Stimulated activated naive CD8-positive, alpha-beta T cell treated with anti-CD3 and anti-CD28 coated beads, Interleukin-15, Interleukin-2, amounts not matched to agents 100 ng/mL and 50 ng/mL, for 24 hours (primary cell): ENCODE data around the gene ATP8B4.

ENCODE experiments used
- H3K27ac Mint-ChIP-seq: one replicate; pipeline ENCODE4 v1.8.0; 2021; ENCODE audit warnings: mild to moderate bottlenecking, mixed read lengths
- H3K27me3 Mint-ChIP-seq: one replicate; pipeline ENCODE4 v1.8.0; 2021; ENCODE audit warnings: mixed read lengths
- H3K36me3 Mint-ChIP-seq: one replicate; pipeline ENCODE4 v1.8.0; 2021; ENCODE audit warnings: low read depth, mixed read lengths
- H3K4me1 Mint-ChIP-seq: one replicate; pipeline ENCODE4 v1.8.0; 2021; ENCODE audit warnings: low read depth, mixed read lengths
- H3K4me3 Mint-ChIP-seq: one replicate; pipeline ENCODE4 v1.8.0; 2021; ENCODE audit warnings: mild to moderate bottlenecking, mixed read lengths
- H3K9me3 Mint-ChIP-seq: one replicate; pipeline ENCODE4 v1.8.0; 2021; ENCODE audit warnings: mixed read lengths

The ATP8B4 gene

DNA sequence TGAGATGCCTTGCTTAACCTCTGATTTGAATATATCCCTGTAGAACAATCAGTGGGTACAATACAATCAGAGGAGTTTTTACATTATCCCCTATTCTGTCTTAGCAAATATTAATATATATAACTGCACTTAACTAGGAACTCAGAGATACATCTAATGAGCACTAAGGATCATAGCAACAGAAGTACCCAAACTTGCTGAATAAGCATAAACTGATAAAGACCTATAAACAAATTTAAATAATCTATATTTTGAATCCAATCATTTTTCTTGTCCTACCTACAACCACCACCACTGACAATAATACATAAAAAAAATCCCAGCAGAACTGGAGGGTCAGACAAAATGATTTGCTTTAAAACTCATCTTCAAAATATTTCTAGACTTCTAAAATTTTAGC, 106.2 kb downstream of the ATP8B4 start:
- H3K27me3 Mint-ChIP-seq = peaks cover 3% of the 10 kb centered on the region
- no peak overlapping the region for H3K4me3 Mint-ChIP-seq
- H3K27ac Mint-ChIP-seq = no peak overlapping the region
- H3K9me3 Mint-ChIP-seq = no peaks in the 10 kb centered on the region
- H3K36me3 Mint-ChIP-seq = no peaks in the 10 kb centered on the region
- no peaks in the 10 kb centered on the region for H3K4me1 Mint-ChIP-seq

DNA sequence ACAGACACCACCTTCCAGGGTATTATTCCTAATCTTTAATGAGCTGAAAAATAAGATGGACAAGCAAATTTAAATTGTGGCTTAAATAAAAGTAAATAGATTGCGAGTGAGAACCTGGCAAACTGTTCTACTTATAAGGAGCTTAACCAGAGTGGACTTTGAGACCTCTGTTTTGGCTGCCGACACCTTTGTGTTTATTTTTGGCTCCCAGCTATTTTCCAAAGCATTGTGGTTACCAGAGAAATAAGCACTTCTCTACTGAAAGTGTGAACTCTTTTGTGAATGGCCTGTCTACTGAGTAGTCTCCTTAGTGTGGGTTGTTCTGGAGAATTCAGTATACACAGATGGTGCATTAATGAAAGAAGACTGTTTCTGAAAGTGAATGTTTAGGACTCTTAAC, 109.4 kb downstream of the ATP8B4 start:
- Mint-ChIP-seq H3K36me3 (no peaks in the 10 kb centered on the region), H3K9me3 (no peaks in the 10 kb centered on the region), H3K27ac (no peak overlapping the region), H3K4me3 (no peak overlapping the region), H3K27me3 (peaks cover under 1% of the 10 kb centered on the region), H3K4me1 (no peaks in the 10 kb centered on the region)

DNA sequence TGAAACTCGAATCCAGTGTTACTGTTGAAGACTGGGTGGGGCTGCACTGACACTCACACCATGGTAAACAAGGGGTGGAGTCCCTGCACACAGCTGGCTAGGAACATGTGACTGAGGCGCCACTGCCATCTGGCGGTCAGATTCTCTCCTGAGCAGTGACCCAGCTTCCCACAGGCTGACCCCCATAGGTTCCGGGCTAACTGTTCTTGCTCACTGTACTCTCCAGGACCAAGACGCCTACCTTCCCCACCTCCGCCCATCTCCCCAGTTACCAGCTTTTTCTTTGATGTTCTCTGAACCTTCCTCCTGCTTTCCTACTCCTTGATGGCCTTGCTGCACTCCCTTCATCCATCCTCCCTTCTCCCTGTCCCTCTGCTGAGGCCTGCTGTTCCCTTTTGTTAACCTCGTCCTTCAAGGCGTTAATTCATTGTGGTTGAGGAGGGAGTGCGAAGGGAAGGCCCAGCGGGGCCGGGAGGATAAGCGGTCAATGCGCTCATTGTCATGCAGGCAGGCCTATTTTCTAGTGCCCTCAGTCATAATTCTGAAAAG, 115.2 kb downstream of the ATP8B4 start:
- H3K36me3 Mint-ChIP-seq = no peaks in the 10 kb centered on the region
- no peaks in the 10 kb centered on the region for H3K9me3 Mint-ChIP-seq
- peaks cover 8% of the 10 kb centered on the region for H3K4me1 Mint-ChIP-seq
- no peak overlapping the region for H3K4me3 Mint-ChIP-seq
- peaks cover 11% of the 10 kb centered on the region for H3K27me3 Mint-ChIP-seq
- no peak overlapping the region for H3K27ac Mint-ChIP-seq

DNA sequence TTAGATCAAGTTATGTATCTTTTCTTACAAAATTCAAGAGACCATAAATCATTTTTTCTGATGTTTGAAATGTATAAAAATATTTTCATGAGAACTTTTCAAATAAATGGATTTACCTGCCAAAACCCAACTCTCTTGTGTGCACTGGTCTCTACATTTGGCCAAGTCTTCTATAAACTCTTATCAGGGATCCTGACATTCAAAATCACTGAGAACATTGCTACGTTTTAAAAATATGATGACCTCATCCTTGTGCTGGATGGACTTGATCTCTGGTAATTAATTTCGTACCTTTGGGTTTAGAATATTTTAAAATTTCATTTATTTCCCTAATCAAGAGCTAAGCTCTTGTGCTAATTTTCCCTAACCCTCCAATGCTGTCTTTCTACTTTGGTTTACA, 127.4 kb downstream of the ATP8B4 start:
- no peaks in the 10 kb centered on the region for H3K4me1 Mint-ChIP-seq
- no peak overlapping the region for H3K27ac Mint-ChIP-seq
- H3K27me3 Mint-ChIP-seq = no peaks in the 10 kb centered on the region
- H3K36me3 Mint-ChIP-seq = no peaks in the 10 kb centered on the region
- H3K4me3 Mint-ChIP-seq = no peak overlapping the region
- no peaks in the 10 kb centered on the region for H3K9me3 Mint-ChIP-seq

DNA sequence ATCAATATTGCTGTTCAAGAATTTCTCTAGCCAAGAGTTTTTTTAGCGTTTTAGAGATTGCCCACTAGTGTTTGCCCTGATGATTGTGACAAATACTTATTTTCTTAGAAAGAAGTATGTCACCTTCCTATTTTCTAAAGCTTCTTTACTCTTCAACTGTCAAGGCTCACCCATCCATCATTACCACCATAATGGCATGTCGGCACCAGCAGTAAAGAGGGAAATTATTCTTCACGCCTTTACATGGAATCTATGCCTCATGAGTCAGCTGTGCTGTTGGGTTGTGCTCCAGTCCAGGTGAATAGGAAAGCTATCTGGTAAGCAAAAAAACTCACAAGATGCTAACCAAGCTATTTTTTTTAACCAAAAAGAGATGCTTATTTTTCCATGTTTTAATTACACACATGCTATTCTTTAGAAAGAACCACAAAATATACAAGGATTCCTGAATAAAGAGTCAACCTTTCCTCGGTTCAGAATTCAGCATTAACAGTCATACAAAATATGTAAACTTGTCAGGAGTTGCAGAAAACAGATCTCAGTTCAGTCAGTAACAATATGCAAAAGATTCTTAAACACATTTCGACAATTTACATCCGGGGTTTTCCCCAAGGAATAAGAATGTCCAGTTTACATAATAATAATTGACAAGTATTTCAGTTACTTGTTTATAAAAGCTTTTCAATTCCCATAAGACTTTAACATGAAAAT, 128.0 kb downstream of the ATP8B4 start:
- Mint-ChIP-seq H3K27ac (no peak overlapping the region), H3K9me3 (no peaks in the 10 kb centered on the region), H3K4me3 (no peak overlapping the region), H3K36me3 (no peaks in the 10 kb centered on the region), H3K27me3 (no peaks in the 10 kb centered on the region), H3K4me1 (no peaks in the 10 kb centered on the region)

GRCh38 chr15:49989498-49989897, 129.5 kb downstream of the ATP8B4 start:
- Mint-ChIP-seq H3K4me1 (no peaks in the 10 kb centered on the region), H3K9me3 (no peaks in the 10 kb centered on the region), H3K27me3 (no peaks in the 10 kb centered on the region), H3K4me3 (no peak overlapping the region), H3K27ac (no peak overlapping the region), H3K36me3 (no peaks in the 10 kb centered on the region)

GRCh38 chr15:49988766-49989165, 130.3 kb downstream of the ATP8B4 start:
- Mint-ChIP-seq H3K27me3 (peaks cover under 1% of the 10 kb centered on the region), H3K27ac (no peak overlapping the region), H3K4me1 (no peaks in the 10 kb centered on the region), H3K9me3 (no peaks in the 10 kb centered on the region), H3K4me3 (no peak overlapping the region), H3K36me3 (no peaks in the 10 kb centered on the region)

GRCh38 chr15:49987896-49988295, 131.1 kb downstream of the ATP8B4 start:
- Mint-ChIP-seq H3K4me3 (no peak overlapping the region), H3K27ac (no peak overlapping the region), H3K36me3 (no peaks in the 10 kb centered on the region), H3K27me3 (peaks cover 6% of the 10 kb centered on the region), H3K4me1 (no peaks in the 10 kb centered on the region), H3K9me3 (no peaks in the 10 kb centered on the region)

- H3K27me3 Mint-ChIP-seq = peaks cover 6% of the 10 kb centered on the region
- no peaks in the 10 kb centered on the region for H3K36me3 Mint-ChIP-seq
- H3K27ac Mint-ChIP-seq = no peak overlapping the region
- no peak overlapping the region for H3K4me3 Mint-ChIP-seq
- no peaks in the 10 kb centered on the region for H3K4me1 Mint-ChIP-seq
- no peaks in the 10 kb centered on the region for H3K9me3 Mint-ChIP-seq
Measured at GRCh38 chr15:49987198-49987785, 131.7 kb downstream of the ATP8B4 start.

GRCh38 chr15:49986326-49986725, 132.7 kb downstream of the ATP8B4 start:
- no peak overlapping the region for H3K27ac Mint-ChIP-seq
- H3K4me1 Mint-ChIP-seq = no peaks in the 10 kb centered on the region
- no peaks in the 10 kb centered on the region for H3K36me3 Mint-ChIP-seq

DNA sequence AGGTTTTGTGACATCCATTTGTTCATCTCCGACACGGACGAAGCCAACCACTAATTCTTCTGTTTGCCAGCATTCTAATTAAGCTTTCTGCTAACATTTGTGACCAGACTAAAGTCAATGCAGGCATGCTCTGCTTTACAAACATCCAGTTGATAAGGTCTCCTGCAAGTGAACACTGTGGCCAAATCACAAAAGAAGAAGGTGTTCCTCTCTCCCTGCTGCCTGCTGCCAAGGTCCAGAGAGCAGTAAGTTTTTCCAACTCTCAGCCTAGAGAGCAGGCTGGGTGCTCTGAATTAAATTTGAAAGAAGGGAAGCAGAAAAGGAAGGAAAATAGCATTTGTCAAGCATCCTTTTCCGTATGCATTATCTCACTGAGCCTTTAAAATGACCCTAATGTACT, 133.6 kb downstream of the ATP8B4 start:
- Mint-ChIP-seq H3K36me3 (no peaks in the 10 kb centered on the region), H3K4me3 (no peak overlapping the region), H3K9me3 (no peaks in the 10 kb centered on the region), H3K4me1 (no peaks in the 10 kb centered on the region), H3K27me3 (peaks cover 6% of the 10 kb centered on the region), H3K27ac (no peak overlapping the region)

More at GRCh38 chr15:49986326-49986725, 132.7 kb downstream of the ATP8B4 start:
- Mint-ChIP-seq H3K27me3 (peaks cover 6% of the 10 kb centered on the region), H3K4me3 (no peak overlapping the region), H3K9me3 (no peaks in the 10 kb centered on the region)

DNA sequence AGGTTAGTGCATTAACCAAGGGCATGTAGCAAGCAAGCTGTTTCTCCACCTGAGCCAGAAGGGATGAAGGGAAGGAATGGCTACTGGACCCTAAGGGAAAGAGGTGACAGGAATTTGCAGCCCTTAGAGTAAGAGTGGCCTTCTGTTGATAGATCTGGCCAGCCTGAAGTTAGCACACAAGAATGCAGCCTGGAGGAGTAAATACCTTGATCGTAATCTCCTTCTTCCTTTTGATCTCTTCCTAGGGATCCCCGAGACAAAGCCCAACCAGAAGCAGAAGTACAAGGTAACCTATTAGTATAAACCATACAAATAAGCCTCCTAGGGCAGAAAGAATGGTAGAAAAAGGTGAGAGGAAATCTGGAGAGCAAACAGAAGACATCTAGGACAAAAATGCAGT, 134.6 kb downstream of the ATP8B4 start:
- no peaks in the 10 kb centered on the region for H3K36me3 Mint-ChIP-seq

DNA sequence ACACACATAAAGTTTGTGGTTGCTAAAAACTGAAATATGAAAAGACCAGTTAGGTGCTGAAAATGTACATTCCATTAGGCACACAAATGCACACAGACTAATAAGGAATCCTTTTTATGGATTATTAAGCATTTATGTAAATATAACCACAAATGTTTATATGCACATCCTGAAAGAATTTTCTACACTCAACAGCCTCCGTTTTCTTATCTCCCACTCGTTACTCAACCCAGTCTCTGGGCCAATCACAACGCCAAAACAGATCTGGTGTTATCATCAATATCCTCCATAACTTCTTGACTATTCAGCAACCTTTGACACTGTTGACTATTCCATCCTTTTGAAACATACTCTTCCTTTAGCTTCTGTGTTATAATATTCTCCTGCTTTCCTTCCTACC, 136.4 kb downstream of the ATP8B4 start:
- no peaks in the 10 kb centered on the region for H3K36me3 Mint-ChIP-seq
- no peaks in the 10 kb centered on the region for H3K9me3 Mint-ChIP-seq
- no peak overlapping the region for H3K4me3 Mint-ChIP-seq
- no peaks in the 10 kb centered on the region for H3K4me1 Mint-ChIP-seq
- H3K27ac Mint-ChIP-seq = no peak overlapping the region
- peaks cover 6% of the 10 kb centered on the region for H3K27me3 Mint-ChIP-seq

More for the DNA sequence above, 134.6 kb downstream of the ATP8B4 start:
- Mint-ChIP-seq H3K4me1 (no peaks in the 10 kb centered on the region), H3K27ac (no peak overlapping the region), H3K27me3 (peaks cover 6% of the 10 kb centered on the region), H3K4me3 (no peak overlapping the region), H3K9me3 (no peaks in the 10 kb centered on the region)

GRCh38 chr15:49979705-49980382, 139.2 kb downstream of the ATP8B4 start:
- Mint-ChIP-seq H3K27me3 (peaks cover 9% of the 10 kb centered on the region), H3K4me3 (no peak overlapping the region), H3K36me3 (no peaks in the 10 kb centered on the region), H3K9me3 (no peaks in the 10 kb centered on the region), H3K27ac (no peak overlapping the region), H3K4me1 (no peaks in the 10 kb centered on the region)

GRCh38 chr15:49978121-49978520, 140.9 kb downstream of the ATP8B4 start:
- no peaks in the 10 kb centered on the region for H3K4me1 Mint-ChIP-seq
- peaks cover 3% of the 10 kb centered on the region for H3K27me3 Mint-ChIP-seq
- H3K4me3 Mint-ChIP-seq = no peak overlapping the region
- no peaks in the 10 kb centered on the region for H3K9me3 Mint-ChIP-seq
- no peak overlapping the region for H3K27ac Mint-ChIP-seq
- H3K36me3 Mint-ChIP-seq = no peaks in the 10 kb centered on the region
